IPS-20b (cell line): Measurements from ENCODE around the gene FCER2.
"Not testable (repeated sequence)": the region's sequence is repeated elsewhere in the genome, so short reads cannot be mapped to it uniquely, and the experiment has no call there.

Source experiments
- H3K27ac ChIP-seq: one replicate; pipeline ENCODE4 v1.5.1; 2013; ENCODE audit warnings: low read length
- H3K27me3 ChIP-seq: 2 replicates; pipeline ENCODE4 v1.6.1; 2013; ENCODE audit warnings: mild to moderate bottlenecking, low read length, inconsistent platforms; ENCODE audit not compliant: insufficient read depth
- H3K36me3 ChIP-seq: 2 replicates; pipeline ENCODE4 v1.6.1; 2013; ENCODE audit warnings: low read depth, mild to moderate bottlenecking, inconsistent platforms, low read length, moderate library complexity; ENCODE audit not compliant: insufficient read depth
- H3K4me1 ChIP-seq: 2 replicates; pipeline ENCODE4 v1.6.1; 2013; ENCODE audit warnings: mild to moderate bottlenecking, control low read depth, inconsistent platforms, low read length, moderate library complexity; ENCODE audit not compliant: insufficient read depth
- H3K4me3 ChIP-seq: 2 replicates; pipeline ENCODE4 v1.5.1; 2013; ENCODE audit warnings: mild to moderate bottlenecking, low read length, inconsistent platforms
- H3K9ac ChIP-seq: 2 replicates; pipeline ENCODE4 v1.6.1; 2013; ENCODE audit warnings: low read depth, mild to moderate bottlenecking, inconsistent platforms, low read length, moderate library complexity
- H3K9me3 ChIP-seq: 2 replicates; pipeline ENCODE4 v1.6.1; 2013; ENCODE audit warnings: mild to moderate bottlenecking, low read depth, low read length, inconsistent platforms; ENCODE audit not compliant: insufficient read depth

The FCER2 gene, protein sequence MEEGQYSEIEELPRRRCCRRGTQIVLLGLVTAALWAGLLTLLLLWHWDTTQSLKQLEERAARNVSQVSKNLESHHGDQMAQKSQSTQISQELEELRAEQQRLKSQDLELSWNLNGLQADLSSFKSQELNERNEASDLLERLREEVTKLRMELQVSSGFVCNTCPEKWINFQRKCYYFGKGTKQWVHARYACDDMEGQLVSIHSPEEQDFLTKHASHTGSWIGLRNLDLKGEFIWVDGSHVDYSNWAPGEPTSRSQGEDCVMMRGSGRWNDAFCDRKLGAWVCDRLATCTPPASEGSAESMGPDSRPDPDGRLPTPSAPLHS

DNA sequence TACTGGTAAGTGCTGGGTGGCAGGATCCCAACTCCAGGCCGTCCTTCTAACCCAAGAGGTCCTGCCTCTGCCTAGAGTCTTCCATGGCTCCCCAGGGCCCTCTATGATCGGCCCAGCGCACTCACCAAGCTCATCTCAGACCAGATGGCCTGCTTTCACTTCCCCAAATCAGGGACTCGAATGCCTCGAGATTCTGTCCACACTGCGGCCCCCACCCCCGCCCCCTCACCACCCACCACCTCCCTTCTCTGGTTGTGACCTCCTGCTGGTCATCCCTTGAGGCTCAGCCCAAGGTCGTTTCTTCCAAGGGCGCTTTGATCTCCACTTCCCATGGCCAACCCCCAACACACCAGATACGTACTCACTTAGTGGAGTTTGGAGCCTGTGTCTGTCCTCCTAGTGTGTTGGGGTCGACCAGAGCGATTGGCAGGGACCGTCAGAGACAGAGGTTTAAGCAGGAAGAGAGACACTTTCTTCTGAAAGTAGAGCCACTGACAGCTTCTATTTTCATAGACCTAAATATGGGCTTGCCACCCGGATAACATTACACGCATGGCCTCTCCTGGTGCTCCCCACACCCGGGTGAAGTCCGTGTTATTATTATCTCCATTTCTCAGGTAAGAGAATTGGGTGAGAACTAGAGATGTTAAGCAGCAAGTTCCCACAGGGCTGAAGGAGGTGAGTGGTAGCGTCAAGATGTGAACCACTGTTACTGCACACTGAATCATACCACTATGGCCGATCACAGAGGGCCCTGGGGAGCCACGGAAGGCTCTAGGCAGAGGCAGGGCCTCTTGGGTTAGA lies at the start of gene FCER2:
TSS of gene FCER2 (minus strand) at position 478 of the 804 bp plus-strand sequence. CDS start 2,371 bp downstream, outside the sequence.
- Histone ChIP-seq H3K27me3 (peaks cover 8% of the 10 kb centered on the region), H3K36me3 (no peaks in the 10 kb centered on the region), H3K4me1 (no peaks in the 10 kb centered on the region; the same call in 1 of the 2 replicates), H3K4me3 (no peak within 1 kb of the TSS), H3K27ac (no peak within 1 kb of the TSS), H3K9ac (no peak within 1 kb of the TSS), H3K9me3 (no peaks in the 10 kb centered on the region)

DNA sequence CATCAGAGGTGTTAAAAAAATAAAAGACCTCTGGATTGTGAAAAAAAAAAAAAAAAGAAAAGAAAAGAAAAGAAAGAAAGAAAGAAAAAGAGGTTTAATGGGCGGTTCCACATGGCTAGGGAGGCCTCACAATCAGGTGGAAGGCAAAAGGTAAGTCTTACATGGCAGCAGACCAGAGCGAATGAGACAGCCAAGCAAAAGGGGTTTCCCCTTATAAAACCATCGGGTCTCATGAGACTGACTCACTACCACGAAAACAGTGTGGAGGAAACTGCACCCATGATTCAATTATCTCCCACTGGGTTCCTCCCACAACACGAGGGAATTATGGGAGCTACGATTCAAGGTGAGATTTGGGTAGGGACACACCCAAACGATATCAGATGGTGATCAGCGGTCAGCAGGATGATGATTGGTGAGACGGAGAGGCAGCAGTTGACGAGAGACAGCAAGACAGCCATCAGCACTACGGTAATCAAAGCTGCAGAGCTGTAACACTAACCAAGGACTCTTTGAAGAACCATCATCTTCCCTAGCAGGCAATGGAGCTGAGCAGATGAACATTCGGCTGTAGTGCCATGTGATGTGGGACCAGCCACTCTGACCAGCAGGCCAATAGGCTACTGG lies 49.3 kb upstream of the FCER2 start:
- peaks cover 5% of the 10 kb centered on the region; the same call in 1 of the 2 replicates for H3K4me1 ChIP-seq
- no peaks in the 10 kb centered on the region for H3K27me3 ChIP-seq
- H3K36me3 ChIP-seq: no peaks in the 10 kb centered on the region
- H3K4me3 ChIP-seq: no peak overlapping the region
- H3K27ac ChIP-seq: no peak overlapping the region
- H3K9ac ChIP-seq: no peak overlapping the region
- H3K9me3 ChIP-seq: peaks cover 7% of the 10 kb centered on the region

DNA sequence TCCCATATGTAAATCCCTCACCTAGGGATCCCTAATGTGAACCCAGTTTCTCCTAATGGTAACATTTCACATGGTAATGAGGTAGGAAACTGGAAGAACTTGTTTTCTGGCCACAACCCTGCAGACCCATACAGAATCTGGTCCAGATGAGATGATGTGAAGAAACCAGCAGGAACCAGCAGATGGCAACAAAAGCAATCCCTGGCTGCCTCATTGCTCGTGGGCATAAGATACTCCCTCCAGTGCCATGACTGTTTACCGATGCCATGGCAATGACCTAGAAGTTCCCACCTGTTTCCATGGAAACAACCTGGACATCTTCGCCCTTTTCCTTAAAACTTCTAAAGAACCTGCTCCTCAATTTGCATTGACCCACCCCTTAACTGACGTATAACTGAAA lies 46.8 kb upstream of the FCER2 start:
- H3K4me3 ChIP-seq: no peak overlapping the region
- no peaks in the 10 kb centered on the region for H3K36me3 ChIP-seq
- no peak overlapping the region for H3K9ac ChIP-seq
- no peaks in the 10 kb centered on the region for H3K9me3 ChIP-seq
- peaks cover 5% of the 10 kb centered on the region; the same call in 1 of the 2 replicates for H3K27me3 ChIP-seq
- no peak overlapping the region for H3K27ac ChIP-seq
- H3K4me1 ChIP-seq: peaks cover 5% of the 10 kb centered on the region; the same call in 1 of the 2 replicates

DNA sequence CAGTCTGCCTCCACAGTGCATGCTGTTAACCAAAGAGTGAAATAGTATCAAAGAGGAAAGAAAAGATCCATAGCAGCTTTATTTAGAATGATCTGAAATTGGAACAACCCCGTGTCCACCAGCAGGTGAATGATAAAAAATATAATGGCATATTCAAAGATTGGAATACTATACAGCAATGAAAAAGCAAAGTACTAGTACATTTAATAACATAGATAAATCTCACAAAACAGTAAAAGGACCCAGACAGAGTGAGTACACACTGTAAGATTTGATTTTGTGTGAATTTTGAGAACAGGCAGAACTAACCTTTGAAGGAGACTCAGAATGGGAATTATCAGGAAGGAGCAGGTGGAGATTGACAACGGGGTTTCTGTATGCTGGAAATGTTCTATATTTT lies 46.2 kb upstream of the FCER2 start:
- H3K27ac ChIP-seq: no peak overlapping the region
- H3K4me3 ChIP-seq: no peak overlapping the region
- H3K36me3 ChIP-seq: no peaks in the 10 kb centered on the region
- H3K4me1 ChIP-seq: peaks cover 5% of the 10 kb centered on the region; the same call in 1 of the 2 replicates
- H3K27me3 ChIP-seq: peaks cover 8% of the 10 kb centered on the region
- H3K9me3 ChIP-seq: no peaks in the 10 kb centered on the region
- no peak overlapping the region for H3K9ac ChIP-seq

DNA sequence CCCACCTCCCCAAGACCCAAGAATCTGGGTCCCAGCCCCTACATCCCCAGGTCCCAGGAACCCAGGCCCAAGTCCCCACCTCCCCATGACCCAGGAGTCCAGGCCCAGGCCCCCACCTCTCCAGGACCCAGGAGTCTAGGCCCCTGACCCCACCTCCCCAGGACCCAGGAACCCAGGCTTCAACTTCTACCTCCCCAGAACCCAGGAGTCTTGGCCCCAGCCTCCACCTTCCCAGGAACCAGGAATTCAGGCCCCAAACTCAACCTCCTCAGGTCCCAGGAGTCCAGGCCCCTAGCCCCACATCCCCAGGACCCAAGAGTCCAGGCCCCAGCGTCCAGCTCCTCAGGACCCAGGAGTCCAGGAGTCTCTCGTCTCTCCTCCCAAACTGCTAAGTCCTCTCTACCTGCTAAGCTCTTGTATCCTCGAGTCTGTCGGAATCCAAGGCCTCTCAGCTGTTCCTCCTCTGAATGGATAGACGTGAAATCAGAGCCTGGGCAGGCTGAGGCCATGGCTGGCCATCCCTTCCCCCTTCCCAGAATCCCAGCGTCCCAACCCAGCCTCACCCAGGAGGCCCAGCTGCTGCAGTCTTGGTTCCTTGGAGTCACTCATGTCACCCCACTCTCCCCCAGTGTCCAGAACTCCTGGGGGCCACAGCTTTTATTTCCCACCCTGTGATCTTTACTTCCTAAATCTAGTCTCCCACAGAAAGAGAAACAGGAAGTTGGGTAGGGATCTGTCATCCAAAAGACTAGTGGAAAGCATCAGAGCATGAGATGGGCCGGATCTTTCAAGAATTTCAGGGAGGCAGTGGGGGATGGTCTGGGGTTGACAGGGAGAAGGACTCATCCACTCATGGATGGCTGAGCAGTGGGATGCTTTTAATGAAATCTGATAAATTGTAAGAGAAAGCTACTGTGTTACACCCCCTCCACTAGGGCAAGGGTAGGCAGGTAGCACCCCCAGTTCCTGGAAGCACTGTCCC lies 45.3 kb upstream of the FCER2 start, which contains the start of gene CD209:
TSS of gene CD209 (minus strand) at position 632 of the 982 bp plus-strand sequence. CDS start at position 609, 23 bp downstream.
- Histone ChIP-seq H3K9ac (no peak within 1 kb of the TSS), H3K9me3 (no peaks in the 10 kb centered on the region), H3K27me3 (peaks cover 10% of the 10 kb centered on the region), H3K36me3 (no peaks in the 10 kb centered on the region), H3K4me3 (no peak within 1 kb of the TSS), H3K4me1 (peaks cover 5% of the 10 kb centered on the region; the same call in 1 of the 2 replicates), H3K27ac (no peak within 1 kb of the TSS)

DNA sequence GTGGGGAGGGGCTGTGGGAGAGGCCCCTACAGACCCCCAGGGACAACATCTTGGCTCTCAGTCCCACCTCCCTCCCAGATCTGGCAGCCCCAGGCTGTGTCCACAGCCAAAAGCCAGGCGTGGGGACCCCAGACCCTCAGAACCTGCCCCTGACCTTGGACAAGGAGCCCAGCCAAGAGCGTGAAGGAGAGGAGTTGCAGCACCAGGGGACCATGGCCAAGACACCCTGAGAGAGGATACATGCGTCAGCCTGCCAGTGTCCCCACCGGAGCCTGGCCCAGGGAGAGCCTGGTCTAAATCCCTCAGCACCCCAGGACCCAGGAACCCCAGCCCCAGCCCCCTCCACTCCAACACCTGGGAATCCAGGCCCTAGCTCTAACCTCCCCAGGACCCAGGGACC lies 44.4 kb upstream of the FCER2 start:
- H3K9me3 ChIP-seq, H3K27ac ChIP-seq, H3K36me3 ChIP-seq, H3K9ac ChIP-seq, H3K27me3 ChIP-seq, H3K4me3 ChIP-seq, H3K4me1 ChIP-seq: not testable (repeated sequence)

DNA sequence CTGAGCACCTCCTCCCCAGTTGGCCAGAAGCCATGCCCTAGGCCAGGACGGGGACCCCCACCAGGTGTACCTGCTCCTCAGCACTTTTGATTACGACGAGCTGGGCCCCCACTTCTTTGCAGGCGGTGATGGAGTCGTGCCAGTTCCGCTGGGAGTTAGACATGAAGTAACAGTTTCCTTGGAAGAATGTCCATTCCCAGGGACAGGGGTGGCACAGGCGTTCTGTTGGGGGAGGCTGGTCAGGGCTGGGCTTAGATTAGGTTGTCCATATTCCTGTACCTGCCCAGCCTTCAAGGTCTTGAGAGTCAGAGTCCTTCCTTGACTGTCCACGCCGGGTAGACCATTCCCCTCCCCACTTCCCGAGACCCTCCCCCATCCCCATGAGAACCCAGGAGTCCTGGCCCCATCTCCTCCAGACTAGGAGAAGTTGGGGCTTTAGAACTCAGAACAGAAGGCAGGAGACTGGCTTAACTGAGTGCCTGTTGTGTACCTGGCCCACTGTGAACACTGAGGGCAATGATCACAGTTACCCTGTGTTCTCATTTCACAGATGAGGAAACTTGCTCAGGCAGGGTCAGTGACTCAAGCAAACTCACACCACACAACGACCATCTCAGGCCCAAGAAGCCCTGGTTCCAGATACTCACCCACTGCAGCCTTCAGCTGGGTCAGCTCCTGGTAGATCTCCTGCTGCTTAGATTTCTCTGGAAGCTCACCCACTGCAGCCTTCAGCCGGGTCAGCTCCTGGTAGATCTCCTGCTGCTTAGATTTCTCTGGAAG lies 43.1 kb upstream of the FCER2 start:
- no peaks in the 10 kb centered on the region for H3K9me3 ChIP-seq
- H3K9ac ChIP-seq: no peak overlapping the region
- H3K36me3 ChIP-seq: no peaks in the 10 kb centered on the region
- no peak overlapping the region for H3K27ac ChIP-seq
- H3K4me1 ChIP-seq: peaks cover 5% of the 10 kb centered on the region; the same call in 1 of the 2 replicates
- H3K4me3 ChIP-seq: no peak overlapping the region
- peaks cover 10% of the 10 kb centered on the region for H3K27me3 ChIP-seq

DNA sequence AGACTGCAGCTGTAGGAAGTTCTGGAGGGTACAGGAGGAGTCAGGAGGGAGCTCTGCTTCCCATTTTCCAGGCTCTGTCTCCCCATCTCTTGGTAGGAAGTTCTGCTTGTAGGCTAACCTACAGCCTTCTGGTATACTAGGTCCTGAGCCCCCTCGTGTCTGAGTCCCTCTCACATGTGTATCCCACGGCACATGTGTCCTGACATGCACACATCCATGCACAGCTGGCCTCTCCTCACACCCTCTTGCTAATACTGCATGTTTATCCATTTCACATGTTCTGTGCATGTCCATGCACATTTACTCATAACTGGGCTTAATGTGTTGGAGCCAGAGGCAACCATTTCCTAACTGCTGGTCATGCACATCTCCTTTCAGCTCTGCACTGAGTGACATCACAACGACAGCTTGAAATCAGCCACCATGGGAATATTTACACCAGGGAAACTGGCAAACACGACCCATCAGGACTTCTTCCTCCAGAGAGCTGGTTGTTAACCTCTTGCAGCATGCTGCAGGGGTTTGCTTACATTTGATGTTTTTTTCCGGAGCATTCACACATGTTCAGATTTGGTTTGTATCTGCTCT lies 42.4 kb upstream of the FCER2 start:
- Histone ChIP-seq H3K9me3 (no peaks in the 10 kb centered on the region), H3K36me3 (no peaks in the 10 kb centered on the region), H3K4me3 (no peak overlapping the region), H3K9ac (no peak overlapping the region), H3K27me3 (peaks cover 10% of the 10 kb centered on the region), H3K4me1 (peaks cover 5% of the 10 kb centered on the region; the same call in 1 of the 2 replicates), H3K27ac (no peak overlapping the region)

DNA sequence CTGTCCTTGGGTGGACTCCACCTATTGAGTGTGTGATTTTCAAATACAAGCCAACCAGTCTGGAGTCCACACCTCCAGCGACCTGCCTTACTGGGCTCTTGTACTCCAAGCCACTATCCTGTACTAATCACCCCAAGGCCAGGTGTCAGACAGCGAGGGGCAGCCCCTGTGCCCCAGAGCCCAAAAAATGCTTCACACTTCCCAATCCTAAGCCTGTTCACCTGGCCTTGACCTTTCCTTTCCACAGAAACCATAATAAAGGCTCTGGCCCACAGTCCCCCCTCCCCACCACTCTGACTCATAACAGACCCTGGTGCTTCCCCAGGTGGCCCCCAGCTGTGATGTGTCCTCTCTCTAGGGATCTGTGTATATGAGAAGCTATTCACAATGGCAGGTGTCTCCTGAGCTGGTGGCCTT lies 41.5 kb upstream of the FCER2 start:
- Histone ChIP-seq H3K4me1 (peaks cover 5% of the 10 kb centered on the region; the same call in 1 of the 2 replicates), H3K4me3 (no peak overlapping the region), H3K27me3 (peaks cover 10% of the 10 kb centered on the region), H3K9me3 (no peaks in the 10 kb centered on the region), H3K27ac (no peak overlapping the region), H3K36me3 (no peaks in the 10 kb centered on the region), H3K9ac (no peak overlapping the region)

DNA sequence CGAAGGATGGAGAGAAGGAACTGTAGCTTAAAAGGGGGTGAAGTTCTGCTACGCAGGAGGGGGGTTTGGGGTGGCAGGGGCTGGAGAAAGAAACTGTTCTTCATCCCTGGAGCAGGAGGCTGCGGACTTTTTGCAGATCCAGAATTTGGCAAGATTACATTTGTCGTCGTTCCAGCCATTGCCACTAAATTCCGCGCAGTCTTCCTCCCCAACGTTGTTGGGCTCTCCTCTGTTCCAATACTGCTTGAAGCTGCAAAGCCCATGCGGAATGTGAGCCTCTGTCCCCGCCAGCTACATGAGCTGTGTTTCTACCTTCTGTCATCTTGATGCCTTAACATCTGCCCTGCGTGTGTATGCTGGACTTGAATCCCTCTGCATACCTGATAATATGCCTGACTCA lies 41.1 kb upstream of the FCER2 start:
- H3K36me3 ChIP-seq: no peaks in the 10 kb centered on the region

More for the DNA sequence above, 41.1 kb upstream of the FCER2 start:
- no peak overlapping the region for H3K4me3 ChIP-seq
- H3K27ac ChIP-seq: no peak overlapping the region
- no peak overlapping the region for H3K9ac ChIP-seq
- peaks cover 10% of the 10 kb centered on the region for H3K27me3 ChIP-seq
- H3K9me3 ChIP-seq: no peaks in the 10 kb centered on the region
- H3K4me1 ChIP-seq: peaks cover 5% of the 10 kb centered on the region; the same call in 1 of the 2 replicates
